Measurements from ENCODE around the gene CACNB4. TPM values are rescaled to one million over a fixed set of nuclear protein-coding genes. Genes with fewer than 3 reads are reported as not detected.
A peak's percentile ranks its signal among the peaks of the same experiment; 100 is the strongest.

CACNB4 gene
- total RNA-seq (1 to 10 TPM; 1.1 to 4.4 (median 2.4) TPM), polyA plus RNA-seq (under 1 TPM; 0.23 to 0.60 (median 0.26) TPM)

DNA sequence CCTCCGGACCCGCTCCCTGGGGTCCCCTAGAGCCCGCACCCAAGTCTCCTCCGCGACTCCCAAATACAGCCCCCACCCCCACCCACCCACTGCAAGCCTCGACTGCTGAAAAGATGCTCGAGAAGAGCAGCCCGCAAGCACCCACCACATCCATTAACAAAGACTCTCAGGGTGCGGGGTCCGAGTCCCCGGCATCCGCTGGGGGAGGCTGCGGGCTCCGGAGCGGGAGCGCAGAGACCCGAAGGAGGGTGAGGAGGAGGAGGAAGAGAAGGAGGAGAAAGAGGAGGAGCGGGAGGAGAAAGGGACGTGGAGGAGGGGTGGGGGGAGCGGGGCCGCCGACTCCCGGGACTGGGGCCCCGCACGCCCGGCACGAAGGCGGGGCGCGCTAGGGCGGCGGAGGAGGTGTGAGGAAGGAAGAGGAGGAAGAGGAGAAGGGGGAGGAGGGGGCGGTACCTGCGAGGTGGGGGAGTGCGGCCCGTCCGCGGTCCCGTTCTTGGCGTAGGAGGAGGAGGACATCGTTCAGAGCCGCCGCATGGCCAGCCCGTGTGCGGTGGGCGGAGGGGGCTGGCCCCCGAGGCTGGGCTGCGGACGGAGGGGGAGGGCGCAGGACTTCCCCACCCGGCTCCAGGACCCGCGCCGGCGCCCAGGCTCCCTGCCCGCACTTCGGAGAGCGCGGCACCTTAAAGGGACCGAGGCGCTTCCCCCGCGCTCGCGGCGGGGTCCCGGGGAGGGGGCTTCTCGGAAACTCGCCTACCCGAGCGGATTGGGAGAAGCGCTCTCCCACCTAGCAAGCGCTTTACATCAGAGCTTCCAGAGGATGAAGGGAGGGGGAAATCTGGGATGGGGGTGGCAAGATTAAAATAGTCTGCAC lies at the start of gene CACNB4:
Gene CACNB4, minus strand, starts transcription at position 549 of the 871 bp plus-strand sequence.
- intact Hi-C loops (cut with DNase I), result loop anchor here (10.0 kb wide), 1 partner anchor 64 kb away; no protein-coding TSS in a partner anchor
- no peaks in the 10 kb centered on the region for H3K9me3 ChIP-seq
- TF ChIP-seq POLR2A (IDR thresholded peaks at IDR 0.05), result no peak
- TF ChIP-seq, protein P1, sequence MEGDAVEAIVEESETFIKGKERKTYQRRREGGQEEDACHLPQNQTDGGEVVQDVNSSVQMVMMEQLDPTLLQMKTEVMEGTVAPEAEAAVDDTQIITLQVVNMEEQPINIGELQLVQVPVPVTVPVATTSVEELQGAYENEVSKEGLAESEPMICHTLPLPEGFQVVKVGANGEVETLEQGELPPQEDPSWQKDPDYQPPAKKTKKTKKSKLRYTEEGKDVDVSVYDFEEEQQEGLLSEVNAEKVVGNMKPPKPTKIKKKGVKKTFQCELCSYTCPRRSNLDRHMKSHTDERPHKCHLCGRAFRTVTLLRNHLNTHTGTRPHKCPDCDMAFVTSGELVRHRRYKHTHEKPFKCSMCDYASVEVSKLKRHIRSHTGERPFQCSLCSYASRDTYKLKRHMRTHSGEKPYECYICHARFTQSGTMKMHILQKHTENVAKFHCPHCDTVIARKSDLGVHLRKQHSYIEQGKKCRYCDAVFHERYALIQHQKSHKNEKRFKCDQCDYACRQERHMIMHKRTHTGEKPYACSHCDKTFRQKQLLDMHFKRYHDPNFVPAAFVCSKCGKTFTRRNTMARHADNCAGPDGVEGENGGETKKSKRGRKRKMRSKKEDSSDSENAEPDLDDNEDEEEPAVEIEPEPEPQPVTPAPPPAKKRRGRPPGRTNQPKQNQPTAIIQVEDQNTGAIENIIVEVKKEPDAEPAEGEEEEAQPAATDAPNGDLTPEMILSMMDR (IDR thresholded peaks at IDR 0.05), result no peak
- no peak for TF ChIP-seq EP300 (IDR thresholded peaks at IDR 0.05)
- TF ChIP-seq POLR2AphosphoS5 (IDR thresholded peaks at IDR 0.05), result no peak
- peak within 1 kb of the TSS; percentile 48 to 75 (median 65) for H3K4me3 ChIP-seq
- H3K27me3 ChIP-seq, result peaks cover 0 to 37% (median 0%) of the 10 kb centered on the region in 3 donors
- 1% methylated on average over 73 of the region's 73 CpGs for WGBS, 2 donors
- no peak for DNase-seq
- H3K36me3 ChIP-seq, result no peaks in the 10 kb centered on the region
- peaks cover 0 to 26% (median 14%) of the 10 kb centered on the region in 4 donors for H3K4me1 ChIP-seq
- H3K27ac ChIP-seq, result peak within 1 kb of the TSS; percentile 11 to 59 (median 42)

DNA sequence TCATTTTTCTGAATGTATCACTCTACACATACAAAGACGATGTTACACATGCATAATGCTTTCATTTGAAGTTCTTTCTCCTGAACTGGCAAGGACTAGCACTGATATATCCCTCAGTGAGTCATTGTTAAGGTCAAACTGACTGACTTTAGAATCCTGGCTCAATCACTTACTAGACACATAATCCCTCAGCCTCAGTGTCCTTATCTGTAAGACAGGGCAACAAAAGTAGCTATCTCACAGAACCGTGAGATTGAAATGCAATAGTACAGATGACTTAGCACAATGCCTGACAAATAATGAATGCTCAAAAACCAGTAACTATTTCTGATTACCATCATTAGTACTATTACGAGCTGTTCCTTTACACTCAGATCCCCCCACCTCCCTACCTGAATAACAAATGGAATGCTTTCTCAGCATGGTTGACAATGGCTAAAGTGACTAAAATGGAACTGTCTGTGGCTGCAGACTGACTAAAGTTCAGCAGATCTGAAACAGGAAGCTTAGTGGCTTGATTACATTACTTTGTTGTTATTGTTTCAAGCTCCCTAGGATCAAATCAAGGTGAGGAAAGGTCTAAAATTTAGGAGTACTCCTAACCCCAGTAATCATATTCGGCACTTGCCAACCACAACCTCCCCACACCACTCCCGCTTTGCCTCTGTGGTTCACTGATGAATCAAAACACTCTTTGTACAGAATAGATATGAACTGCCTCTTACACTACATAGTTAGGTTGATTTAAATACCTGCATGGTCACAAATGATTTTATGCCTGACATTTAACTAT lies 35.8 kb upstream of the CACNB4 start:
- H3K4me3 ChIP-seq, result no peak overlapping the region
- H3K4me1 ChIP-seq, result peaks cover 0 to 9% (median 0%) of the 10 kb centered on the region in 4 donors
- TF ChIP-seq POLR2AphosphoS5 (IDR thresholded peaks at IDR 0.05) (no peak), POLR2A (IDR thresholded peaks at IDR 0.05) (no peak), EP300 (IDR thresholded peaks at IDR 0.05) (no peak)
- TF ChIP-seq, protein P1 (IDR thresholded peaks at IDR 0.05), result no peak
- intact Hi-C loops (cut with DNase I), result no loop called here
- 79 to 80% methylated on average over 5 of the region's 5 CpGs for WGBS, 2 donors
- DNase-seq, result no peak
- H3K27ac ChIP-seq, result no peak overlapping the region
- H3K36me3 ChIP-seq, result peaks cover 0 to 25% (median 0%) of the 10 kb centered on the region in 4 donors
- no peaks in the 10 kb centered on the region for H3K27me3 ChIP-seq
- H3K9me3 ChIP-seq, result no peaks in the 10 kb centered on the region

DNA sequence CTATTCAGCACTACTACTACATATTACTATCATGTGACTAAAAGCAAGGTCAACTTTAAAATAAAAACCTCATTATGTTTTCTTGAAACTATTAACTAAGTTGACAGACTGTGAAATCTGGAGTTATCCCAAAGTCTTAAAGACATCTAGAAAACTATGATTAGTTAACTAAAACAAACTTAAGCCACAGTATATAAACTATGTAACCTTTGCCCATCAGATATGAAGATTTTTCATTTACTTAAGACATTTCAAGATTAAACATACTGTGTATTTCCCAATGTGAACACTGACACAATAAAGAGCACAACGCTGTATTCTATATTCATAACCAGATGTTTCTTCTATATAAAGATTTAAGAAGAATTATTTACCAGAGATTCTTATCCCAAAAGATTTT lies 33.5 kb upstream of the CACNB4 start:
- Histone ChIP-seq H3K4me3 (no peak overlapping the region), H3K27me3 (no peaks in the 10 kb centered on the region), H3K36me3 (peaks cover 0 to 23% (median 0%) of the 10 kb centered on the region in 4 donors), H3K27ac (no peak overlapping the region), H3K9me3 (no peaks in the 10 kb centered on the region), H3K4me1 (peaks cover 0 to 9% (median 0%) of the 10 kb centered on the region in 4 donors)
- 9 to 64% methylated on average over 1 of the region's 1 CpG for WGBS, 2 donors
- TF ChIP-seq POLR2A (IDR thresholded peaks at IDR 0.05) (no peak), POLR2AphosphoS5 (IDR thresholded peaks at IDR 0.05) (no peak), EP300 (IDR thresholded peaks at IDR 0.05) (no peak)
- TF ChIP-seq, protein P1 (IDR thresholded peaks at IDR 0.05), result no peak
- DNase-seq, result no peak
- intact Hi-C loops (cut with DNase I), result no loop called here

DNA sequence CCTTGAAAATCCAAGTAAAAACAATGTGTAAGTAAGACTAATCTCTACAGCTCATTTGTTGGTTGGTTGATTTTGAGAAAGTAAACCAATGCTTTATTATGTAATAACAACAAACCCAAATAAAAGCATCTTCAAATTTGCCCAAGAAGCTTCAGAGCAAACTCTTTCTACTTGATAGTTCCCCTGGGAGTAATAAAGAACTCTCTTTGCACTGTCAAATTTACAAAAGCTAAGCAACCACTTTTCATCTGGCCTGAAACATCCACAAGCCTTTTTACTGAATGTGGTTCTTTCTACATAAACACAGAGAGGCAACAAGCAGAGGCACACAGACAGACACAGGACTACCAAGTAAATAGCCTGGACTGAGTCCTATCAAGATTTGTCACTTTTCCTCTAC lies 28.8 kb upstream of the CACNB4 start:
- Histone ChIP-seq H3K36me3 (peaks cover 0 to 63% (median 11%) of the 10 kb centered on the region in 4 donors), H3K4me3 (no peak overlapping the region), H3K27me3 (no peaks in the 10 kb centered on the region), H3K27ac (no peak overlapping the region), H3K4me1 (no peaks in the 10 kb centered on the region), H3K9me3 (no peaks in the 10 kb centered on the region)
- intact Hi-C loops (cut with DNase I), result no loop called here
- TF ChIP-seq POLR2A (IDR thresholded peaks at IDR 0.05), result no peak
- TF ChIP-seq, protein P1 (IDR thresholded peaks at IDR 0.05), result no peak
- no peak for TF ChIP-seq POLR2AphosphoS5 (IDR thresholded peaks at IDR 0.05)
- TF ChIP-seq EP300 (IDR thresholded peaks at IDR 0.05), result no peak
- no peak for DNase-seq

All from sigmoid colon (tissue), 7 donors.